ENCODE measurements around the gene ARSB.

DNA sequence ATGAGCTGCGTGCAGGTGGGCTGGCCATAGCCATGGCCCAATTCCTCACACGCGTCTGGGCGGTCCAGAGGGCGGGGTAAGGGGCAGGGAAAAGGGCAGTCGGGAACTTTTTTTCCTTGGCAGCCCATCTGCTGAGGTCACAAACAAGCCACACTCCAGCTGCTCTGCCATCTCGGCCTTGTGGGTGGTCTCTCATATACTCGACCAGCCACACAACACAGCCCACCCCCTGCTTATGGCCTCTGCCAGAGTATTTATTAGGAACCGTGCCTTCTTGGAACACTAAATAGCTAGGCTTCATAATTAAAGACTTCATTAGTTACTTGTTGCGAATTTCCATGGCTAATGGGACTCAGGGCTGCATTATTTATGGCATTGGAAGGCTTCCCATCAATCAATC, 238.1 kb downstream of the ARSB start:
- TF ChIP-seq, protein P1, sequence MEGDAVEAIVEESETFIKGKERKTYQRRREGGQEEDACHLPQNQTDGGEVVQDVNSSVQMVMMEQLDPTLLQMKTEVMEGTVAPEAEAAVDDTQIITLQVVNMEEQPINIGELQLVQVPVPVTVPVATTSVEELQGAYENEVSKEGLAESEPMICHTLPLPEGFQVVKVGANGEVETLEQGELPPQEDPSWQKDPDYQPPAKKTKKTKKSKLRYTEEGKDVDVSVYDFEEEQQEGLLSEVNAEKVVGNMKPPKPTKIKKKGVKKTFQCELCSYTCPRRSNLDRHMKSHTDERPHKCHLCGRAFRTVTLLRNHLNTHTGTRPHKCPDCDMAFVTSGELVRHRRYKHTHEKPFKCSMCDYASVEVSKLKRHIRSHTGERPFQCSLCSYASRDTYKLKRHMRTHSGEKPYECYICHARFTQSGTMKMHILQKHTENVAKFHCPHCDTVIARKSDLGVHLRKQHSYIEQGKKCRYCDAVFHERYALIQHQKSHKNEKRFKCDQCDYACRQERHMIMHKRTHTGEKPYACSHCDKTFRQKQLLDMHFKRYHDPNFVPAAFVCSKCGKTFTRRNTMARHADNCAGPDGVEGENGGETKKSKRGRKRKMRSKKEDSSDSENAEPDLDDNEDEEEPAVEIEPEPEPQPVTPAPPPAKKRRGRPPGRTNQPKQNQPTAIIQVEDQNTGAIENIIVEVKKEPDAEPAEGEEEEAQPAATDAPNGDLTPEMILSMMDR (conservative IDR thresholded peaks at IDR 0.05; ENCODE audit: low read length): no peak
- no peak for TF ChIP-seq EZH2phosphoT487 (IDR thresholded peaks at IDR 0.05; ENCODE audit: borderline replicate concordance, low read depth, low read length)

All from OCI-LY7 (cell line).